Measurements from ENCODE around the gene REST.
"Not testable (repeated sequence)": the region's sequence is repeated elsewhere in the genome, so short reads cannot be mapped to it uniquely, and the experiment has no call there.

REST gene

GRCh38 chr4:56879996-56880395 is 27.7 kb upstream of the REST start:
- no peak for DNase-seq (ENCODE audit: low read depth in 1 of 2, low spot score in 1 of 2)
- no peak overlapping the region for H3K4me3 ChIP-seq (replicated peaks; ENCODE audit: insufficient read depth, low read length)
- no peaks in the 10 kb centered on the region for H3K27me3 ChIP-seq (ENCODE audit: insufficient read depth, poor library complexity, severe bottlenecking)
- H3K27ac ChIP-seq (replicated peaks): no peak overlapping the region
- TF ChIP-seq, protein P1, sequence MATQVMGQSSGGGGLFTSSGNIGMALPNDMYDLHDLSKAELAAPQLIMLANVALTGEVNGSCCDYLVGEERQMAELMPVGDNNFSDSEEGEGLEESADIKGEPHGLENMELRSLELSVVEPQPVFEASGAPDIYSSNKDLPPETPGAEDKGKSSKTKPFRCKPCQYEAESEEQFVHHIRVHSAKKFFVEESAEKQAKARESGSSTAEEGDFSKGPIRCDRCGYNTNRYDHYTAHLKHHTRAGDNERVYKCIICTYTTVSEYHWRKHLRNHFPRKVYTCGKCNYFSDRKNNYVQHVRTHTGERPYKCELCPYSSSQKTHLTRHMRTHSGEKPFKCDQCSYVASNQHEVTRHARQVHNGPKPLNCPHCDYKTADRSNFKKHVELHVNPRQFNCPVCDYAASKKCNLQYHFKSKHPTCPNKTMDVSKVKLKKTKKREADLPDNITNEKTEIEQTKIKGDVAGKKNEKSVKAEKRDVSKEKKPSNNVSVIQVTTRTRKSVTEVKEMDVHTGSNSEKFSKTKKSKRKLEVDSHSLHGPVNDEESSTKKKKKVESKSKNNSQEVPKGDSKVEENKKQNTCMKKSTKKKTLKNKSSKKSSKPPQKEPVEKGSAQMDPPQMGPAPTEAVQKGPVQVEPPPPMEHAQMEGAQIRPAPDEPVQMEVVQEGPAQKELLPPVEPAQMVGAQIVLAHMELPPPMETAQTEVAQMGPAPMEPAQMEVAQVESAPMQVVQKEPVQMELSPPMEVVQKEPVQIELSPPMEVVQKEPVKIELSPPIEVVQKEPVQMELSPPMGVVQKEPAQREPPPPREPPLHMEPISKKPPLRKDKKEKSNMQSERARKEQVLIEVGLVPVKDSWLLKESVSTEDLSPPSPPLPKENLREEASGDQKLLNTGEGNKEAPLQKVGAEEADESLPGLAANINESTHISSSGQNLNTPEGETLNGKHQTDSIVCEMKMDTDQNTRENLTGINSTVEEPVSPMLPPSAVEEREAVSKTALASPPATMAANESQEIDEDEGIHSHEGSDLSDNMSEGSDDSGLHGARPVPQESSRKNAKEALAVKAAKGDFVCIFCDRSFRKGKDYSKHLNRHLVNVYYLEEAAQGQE (IDR thresholded peaks at IDR 0.05; ENCODE audit: insufficient replicate concordance, low read depth): no peak
- TF ChIP-seq SPI1 (IDR thresholded peaks at IDR 0.05; ENCODE audit: borderline replicate concordance, low read depth) (no peak), POLR2AphosphoS5 (IDR thresholded peaks at IDR 0.05; ENCODE audit: low read depth) (no peak), GABPA (IDR thresholded peaks at IDR 0.05; ENCODE audit: low read depth) (no peak)
- TF ChIP-seq, protein P2, sequence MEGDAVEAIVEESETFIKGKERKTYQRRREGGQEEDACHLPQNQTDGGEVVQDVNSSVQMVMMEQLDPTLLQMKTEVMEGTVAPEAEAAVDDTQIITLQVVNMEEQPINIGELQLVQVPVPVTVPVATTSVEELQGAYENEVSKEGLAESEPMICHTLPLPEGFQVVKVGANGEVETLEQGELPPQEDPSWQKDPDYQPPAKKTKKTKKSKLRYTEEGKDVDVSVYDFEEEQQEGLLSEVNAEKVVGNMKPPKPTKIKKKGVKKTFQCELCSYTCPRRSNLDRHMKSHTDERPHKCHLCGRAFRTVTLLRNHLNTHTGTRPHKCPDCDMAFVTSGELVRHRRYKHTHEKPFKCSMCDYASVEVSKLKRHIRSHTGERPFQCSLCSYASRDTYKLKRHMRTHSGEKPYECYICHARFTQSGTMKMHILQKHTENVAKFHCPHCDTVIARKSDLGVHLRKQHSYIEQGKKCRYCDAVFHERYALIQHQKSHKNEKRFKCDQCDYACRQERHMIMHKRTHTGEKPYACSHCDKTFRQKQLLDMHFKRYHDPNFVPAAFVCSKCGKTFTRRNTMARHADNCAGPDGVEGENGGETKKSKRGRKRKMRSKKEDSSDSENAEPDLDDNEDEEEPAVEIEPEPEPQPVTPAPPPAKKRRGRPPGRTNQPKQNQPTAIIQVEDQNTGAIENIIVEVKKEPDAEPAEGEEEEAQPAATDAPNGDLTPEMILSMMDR (IDR thresholded peaks at IDR 0.05; ENCODE audit: insufficient read depth, low read length): no peak

- no peak for TF ChIP-seq GABPA (IDR thresholded peaks at IDR 0.05; ENCODE audit: low read depth)
- TF ChIP-seq, protein P2 (IDR thresholded peaks at IDR 0.05; ENCODE audit: insufficient read depth, low read length): no peak
- TF ChIP-seq, protein P1 (IDR thresholded peaks at IDR 0.05; ENCODE audit: insufficient replicate concordance, low read depth): no peak
- no peak for TF ChIP-seq SPI1 (IDR thresholded peaks at IDR 0.05; ENCODE audit: borderline replicate concordance, low read depth)
- TF ChIP-seq POLR2AphosphoS5 (IDR thresholded peaks at IDR 0.05; ENCODE audit: low read depth): no peak
- DNase-seq (ENCODE audit: low read depth in 1 of 2, low spot score in 1 of 2): peak in 1 of 2 experiments; percentile 8
- no peaks in the 10 kb centered on the region for H3K27me3 ChIP-seq (ENCODE audit: insufficient read depth, poor library complexity, severe bottlenecking)
- no peak overlapping the region for H3K4me3 ChIP-seq (replicated peaks; ENCODE audit: insufficient read depth, low read length)
- H3K27ac ChIP-seq (replicated peaks): no peak overlapping the region
These were observed 27.1 kb upstream of the REST start for GRCh38 chr4:56880572-56880971.

DNA sequence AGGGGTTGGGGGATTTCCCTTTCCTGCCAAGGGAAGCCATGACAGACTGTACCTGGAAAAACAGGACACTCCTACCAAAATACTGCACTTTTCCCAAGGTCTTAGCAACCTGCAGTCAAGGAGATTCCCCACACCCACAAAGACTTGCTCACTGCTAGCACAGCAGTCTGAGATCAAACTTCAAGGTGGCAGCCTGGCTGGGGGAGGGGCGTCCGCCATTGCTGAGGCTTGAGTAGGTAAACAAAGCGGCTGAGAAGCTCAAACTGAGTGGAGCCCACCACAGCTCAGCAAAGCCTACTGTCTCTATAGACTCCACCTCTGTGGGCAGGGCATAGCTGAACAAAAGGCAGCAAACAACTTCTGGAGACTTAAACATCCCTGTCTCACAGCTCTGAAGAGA is 23.2 kb upstream of the REST start:
- DNase-seq (ENCODE audit: low read depth in 1 of 2, low spot score in 1 of 2); H3K4me3 ChIP-seq (replicated peaks; ENCODE audit: insufficient read depth, low read length); H3K27ac ChIP-seq (replicated peaks); H3K27me3 ChIP-seq (ENCODE audit: insufficient read depth, poor library complexity, severe bottlenecking): not testable (repeated sequence)

DNA sequence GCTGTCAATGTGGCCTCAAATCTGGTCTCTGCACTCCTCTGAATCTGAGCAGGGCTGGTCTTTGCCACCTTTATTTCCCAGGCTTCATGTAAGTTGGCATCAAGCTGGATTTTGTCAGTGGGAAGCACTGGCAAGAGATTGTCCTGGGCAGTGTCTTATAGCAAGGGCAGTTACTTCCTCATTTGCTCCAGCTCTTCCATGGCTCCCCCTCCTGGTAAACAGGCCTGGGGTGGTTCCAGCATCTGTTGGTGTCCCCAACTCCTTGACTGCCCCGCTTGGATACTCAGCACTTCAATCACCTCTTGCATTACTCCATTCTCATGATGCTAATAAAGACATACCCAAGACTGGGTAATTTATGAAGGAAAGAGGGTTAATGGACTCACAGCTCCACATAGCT is 15.0 kb upstream of the REST start:
- H3K27me3 ChIP-seq (ENCODE audit: insufficient read depth, poor library complexity, severe bottlenecking): no peaks in the 10 kb centered on the region
- no peak overlapping the region for H3K4me3 ChIP-seq (replicated peaks; ENCODE audit: insufficient read depth, low read length)
- no peak overlapping the region for H3K27ac ChIP-seq (replicated peaks)
- TF ChIP-seq, protein P1 (IDR thresholded peaks at IDR 0.05; ENCODE audit: insufficient replicate concordance, low read depth): no peak
- TF ChIP-seq GABPA (IDR thresholded peaks at IDR 0.05; ENCODE audit: low read depth): no peak
- no peak for TF ChIP-seq POLR2AphosphoS5 (IDR thresholded peaks at IDR 0.05; ENCODE audit: low read depth)
- TF ChIP-seq SPI1 (IDR thresholded peaks at IDR 0.05; ENCODE audit: borderline replicate concordance, low read depth): no peak
- TF ChIP-seq, protein P2 (IDR thresholded peaks at IDR 0.05; ENCODE audit: insufficient read depth, low read length): no peak
- DNase-seq (ENCODE audit: low read depth in 1 of 2, low spot score in 1 of 2): peak in 1 of 2 experiments; percentile 40

GRCh38 chr4:56897842-56898241 is 9.9 kb upstream of the REST start:
- H3K27ac ChIP-seq (replicated peaks); H3K4me3 ChIP-seq (replicated peaks; ENCODE audit: insufficient read depth, low read length); DNase-seq (ENCODE audit: low read depth in 1 of 2, low spot score in 1 of 2); H3K27me3 ChIP-seq (ENCODE audit: insufficient read depth, poor library complexity, severe bottlenecking): not testable (repeated sequence)

DNA sequence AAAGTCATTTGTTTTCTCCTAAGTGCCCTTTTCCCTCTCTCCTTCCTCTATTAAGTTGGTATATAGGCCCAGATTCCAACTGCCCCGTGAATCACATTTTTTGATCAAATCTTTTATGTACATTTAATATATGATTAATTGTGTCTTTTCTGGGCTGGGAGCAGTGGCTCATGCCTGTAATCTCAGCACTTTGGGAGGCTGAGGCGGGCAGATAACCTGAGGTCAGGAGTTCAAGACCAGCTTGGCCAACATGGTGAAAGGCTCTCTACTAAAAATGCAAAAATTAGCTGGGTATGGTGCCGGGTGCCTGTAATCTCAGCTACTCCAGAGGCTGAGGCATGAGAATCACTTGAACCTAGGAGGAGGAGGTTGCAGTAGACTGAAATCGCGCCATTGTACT is 7.5 kb upstream of the REST start:
- not testable (repeated sequence) for H3K27me3 ChIP-seq (ENCODE audit: insufficient read depth, poor library complexity, severe bottlenecking); DNase-seq (ENCODE audit: low read depth in 1 of 2, low spot score in 1 of 2); H3K27ac ChIP-seq (replicated peaks)

More for the DNA sequence above, 7.5 kb upstream of the REST start:
- not testable (repeated sequence) for H3K4me3 ChIP-seq (replicated peaks; ENCODE audit: insufficient read depth, low read length)

All from HL-60 (cell line).